Measurements from ENCODE around the gene ASPN.

The ASPN gene

GRCh38 chr9:92506184-92506857, 24.0 kb upstream of the ASPN start (continued):
- TF ChIP-seq, protein P1, sequence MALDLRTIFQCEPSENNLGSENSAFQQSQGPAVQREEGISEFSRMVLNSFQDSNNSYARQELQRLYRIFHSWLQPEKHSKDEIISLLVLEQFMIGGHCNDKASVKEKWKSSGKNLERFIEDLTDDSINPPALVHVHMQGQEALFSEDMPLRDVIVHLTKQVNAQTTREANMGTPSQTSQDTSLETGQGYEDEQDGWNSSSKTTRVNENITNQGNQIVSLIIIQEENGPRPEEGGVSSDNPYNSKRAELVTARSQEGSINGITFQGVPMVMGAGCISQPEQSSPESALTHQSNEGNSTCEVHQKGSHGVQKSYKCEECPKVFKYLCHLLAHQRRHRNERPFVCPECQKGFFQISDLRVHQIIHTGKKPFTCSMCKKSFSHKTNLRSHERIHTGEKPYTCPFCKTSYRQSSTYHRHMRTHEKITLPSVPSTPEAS (tag by site-specific recombination; IDR thresholded peaks at IDR 0.05), result no peak
- TF ChIP-seq ZNF544 (tag by site-specific recombination; IDR thresholded peaks at IDR 0.05) (no peak), PBX3 (CRISPR knock-in tag; IDR thresholded peaks at IDR 0.05) (no peak)

- Histone ChIP-seq H3K4me3 (ENCODE audit: low read depth, low read length) (no peak overlapping the region), H3K27ac (ENCODE audit: extremely low read depth, low read depth, low read length) (no peak overlapping the region), H3K4me1 (ENCODE audit: control insufficient read depth, insufficient read depth, low read length) (no peaks in the 10 kb centered on the region), H3K36me3 (ENCODE audit: control insufficient read depth in 2 of 2, insufficient read depth in 1 of 2, low read length in 2 of 2) (no peaks in the 10 kb centered on the region), H3K9me3 (ENCODE audit: control insufficient read depth, insufficient read depth, low read depth, low read length) (no peaks in the 10 kb centered on the region)
- no peak for TF ChIP-seq KLF1 (tag by site-specific recombination; IDR thresholded peaks at IDR 0.05)
- no peak for TF ChIP-seq ZNF544 (tag by site-specific recombination; IDR thresholded peaks at IDR 0.05)
- TF ChIP-seq ZNF549 (tag by site-specific recombination; IDR thresholded peaks at IDR 0.05), result no peak
- no peak for TF ChIP-seq ZNF121 (tag by site-specific recombination; IDR thresholded peaks at IDR 0.05)
- TF ChIP-seq, protein P2, sequence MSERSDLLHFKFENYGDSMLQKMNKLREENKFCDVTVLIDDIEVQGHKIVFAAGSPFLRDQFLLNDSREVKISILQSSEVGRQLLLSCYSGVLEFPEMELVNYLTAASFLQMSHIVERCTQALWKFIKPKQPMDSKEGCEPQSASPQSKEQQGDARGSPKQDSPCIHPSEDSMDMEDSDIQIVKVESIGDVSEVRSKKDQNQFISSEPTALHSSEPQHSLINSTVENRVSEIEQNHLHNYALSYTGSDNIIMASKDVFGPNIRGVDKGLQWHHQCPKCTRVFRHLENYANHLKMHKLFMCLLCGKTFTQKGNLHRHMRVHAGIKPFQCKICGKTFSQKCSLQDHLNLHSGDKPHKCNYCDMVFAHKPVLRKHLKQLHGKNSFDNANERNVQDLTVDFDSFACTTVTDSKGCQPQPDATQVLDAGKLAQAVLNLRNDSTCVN (tag by site-specific recombination; optimal IDR thresholded peaks at IDR 0.05), result no peak
- TF ChIP-seq, protein P3, sequence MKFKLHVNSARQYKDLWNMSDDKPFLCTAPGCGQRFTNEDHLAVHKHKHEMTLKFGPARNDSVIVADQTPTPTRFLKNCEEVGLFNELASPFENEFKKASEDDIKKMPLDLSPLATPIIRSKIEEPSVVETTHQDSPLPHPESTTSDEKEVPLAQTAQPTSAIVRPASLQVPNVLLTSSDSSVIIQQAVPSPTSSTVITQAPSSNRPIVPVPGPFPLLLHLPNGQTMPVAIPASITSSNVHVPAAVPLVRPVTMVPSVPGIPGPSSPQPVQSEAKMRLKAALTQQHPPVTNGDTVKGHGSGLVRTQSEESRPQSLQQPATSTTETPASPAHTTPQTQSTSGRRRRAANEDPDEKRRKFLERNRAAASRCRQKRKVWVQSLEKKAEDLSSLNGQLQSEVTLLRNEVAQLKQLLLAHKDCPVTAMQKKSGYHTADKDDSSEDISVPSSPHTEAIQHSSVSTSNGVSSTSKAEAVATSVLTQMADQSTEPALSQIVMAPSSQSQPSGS (tag by site-specific recombination; IDR thresholded peaks at IDR 0.05; ENCODE audit: low read depth), result no peak
- TF ChIP-seq ZNF175 (tag by site-specific recombination; IDR thresholded peaks at IDR 0.05), result no peak
- no peak for TF ChIP-seq ZNF768 (tag by site-specific recombination; IDR thresholded peaks at IDR 0.05)
- no peak for TF ChIP-seq ZNF529 (tag by site-specific recombination; IDR thresholded peaks at IDR 0.05; ENCODE audit: insufficient replicate concordance)
- no peak for TF ChIP-seq HOXA7 (CRISPR knock-in tag; IDR thresholded peaks at IDR 0.05; ENCODE audit: borderline replicate concordance)
- no peak for TF ChIP-seq WT1 (tag by site-specific recombination; IDR thresholded peaks at IDR 0.05)
- TF ChIP-seq, protein P4, sequence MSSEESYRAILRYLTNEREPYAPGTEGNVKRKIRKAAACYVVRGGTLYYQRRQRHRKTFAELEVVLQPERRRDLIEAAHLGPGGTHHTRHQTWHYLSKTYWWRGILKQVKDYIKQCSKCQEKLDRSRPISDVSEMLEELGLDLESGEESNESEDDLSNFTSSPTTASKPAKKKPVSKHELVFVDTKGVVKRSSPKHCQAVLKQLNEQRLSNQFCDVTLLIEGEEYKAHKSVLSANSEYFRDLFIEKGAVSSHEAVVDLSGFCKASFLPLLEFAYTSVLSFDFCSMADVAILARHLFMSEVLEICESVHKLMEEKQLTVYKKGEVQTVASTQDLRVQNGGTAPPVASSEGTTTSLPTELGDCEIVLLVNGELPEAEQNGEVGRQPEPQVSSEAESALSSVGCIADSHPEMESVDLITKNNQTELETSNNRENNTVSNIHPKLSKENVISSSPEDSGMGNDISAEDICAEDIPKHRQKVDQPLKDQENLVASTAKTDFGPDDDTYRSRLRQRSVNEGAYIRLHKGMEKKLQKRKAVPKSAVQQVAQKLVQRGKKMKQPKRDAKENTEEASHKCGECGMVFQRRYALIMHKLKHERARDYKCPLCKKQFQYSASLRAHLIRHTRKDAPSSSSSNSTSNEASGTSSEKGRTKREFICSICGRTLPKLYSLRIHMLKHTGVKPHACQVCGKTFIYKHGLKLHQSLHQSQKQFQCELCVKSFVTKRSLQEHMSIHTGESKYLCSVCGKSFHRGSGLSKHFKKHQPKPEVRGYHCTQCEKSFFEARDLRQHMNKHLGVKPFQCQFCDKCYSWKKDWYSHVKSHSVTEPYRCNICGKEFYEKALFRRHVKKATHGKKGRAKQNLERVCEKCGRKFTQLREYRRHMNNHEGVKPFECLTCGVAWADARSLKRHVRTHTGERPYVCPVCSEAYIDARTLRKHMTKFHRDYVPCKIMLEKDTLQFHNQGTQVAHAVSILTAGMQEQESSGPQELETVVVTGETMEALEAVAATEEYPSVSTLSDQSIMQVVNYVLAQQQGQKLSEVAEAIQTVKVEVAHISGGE (tag by site-specific recombination; conservative IDR thresholded peaks at IDR 0.05; ENCODE audit: low read depth), result no peak
- TF ChIP-seq ZBTB48 (tag by site-specific recombination; IDR thresholded peaks at IDR 0.05), result no peak
- no peak for TF ChIP-seq ZNF335 (tag by site-specific recombination; conservative IDR thresholded peaks at IDR 0.05)
- TF ChIP-seq ZNF626 (tag by site-specific recombination; IDR thresholded peaks at IDR 0.05), result no peak
- no peak for TF ChIP-seq ZBTB21 (tag by site-specific recombination; IDR thresholded peaks at IDR 0.05)
- TF ChIP-seq ZNF16 (tag by site-specific recombination; IDR thresholded peaks at IDR 0.05; ENCODE audit: low read depth), result no peak
- no peak for TF ChIP-seq ZSCAN18 (tag by site-specific recombination; IDR thresholded peaks at IDR 0.05)
- POLR2A ChIA-PET, result no interaction called here
- CTCF ChIA-PET, result interaction anchor here (1.1 kb wide), 1 partner anchor 63 kb away, joined by 3 read pairs; no protein-coding TSS in a partner anchor
Observed at GRCh38 chr9:92504881-92505280, 22.6 kb upstream of the ASPN start.
